K562 (cell line): ENCODE measurements around the gene TMC2. TPM values are rescaled to one million over a fixed set of nuclear protein-coding genes. Genes with fewer than 3 reads are reported as not detected.
A peak's percentile ranks its signal among the peaks of the same experiment; 100 is the strongest.

Experiments
- ATF7 ChIP-seq: fragments of 450-650 bp; IDR thresholded peaks from 2 replicates; pipeline ENCODE4 v1.7.1; 2014; ENCODE audit warnings: mild to moderate bottlenecking, moderate library complexity
- CXXC5 ChIP-seq: fragments of 250-450 bp; sonication (Bioruptor Pico); IDR thresholded peaks from 2 replicates; pipeline ENCODE4 v1.8.0; 2022; ENCODE audit warnings: inconsistent platforms, mild to moderate bottlenecking, moderate library complexity
- E2F3 ChIP-seq: fragments of 250-450 bp; sonication (Bioruptor Pico); IDR thresholded peaks from 2 replicates; pipeline ENCODE4 v1.4.0; 2020; ENCODE audit warnings: mild to moderate bottlenecking
- EGR1 ChIP-seq: fragments of 450-650 bp; conservative IDR thresholded peaks from 2 replicates; pipeline ENCODE4 v1.6.1; 2017; ENCODE audit warnings: mild to moderate bottlenecking
- ESRRA ChIP-seq: fragments of 450-650 bp; IDR thresholded peaks from 2 replicates; pipeline ENCODE4 v1.6.1; 2014; ENCODE audit warnings: low read depth, mild to moderate bottlenecking, moderate library complexity, borderline replicate concordance
- FOSL1 ChIP-seq: fragments of 200-800 bp; sonication (Bioruptor generic); conservative IDR thresholded peaks from 2 replicates; pipeline ENCODE4 v1.6.1; 2016; ENCODE audit warnings: missing genetic modification characterization, missing compliant biosample characterization
- HMGN3 ChIP-seq: IDR thresholded peaks from 2 replicates; pipeline ENCODE4 v1.6.1; 2011; ENCODE audit warnings: borderline replicate concordance, low read depth, mild to moderate bottlenecking, mixed read lengths, low read length; ENCODE audit not compliant: insufficient read length; ENCODE audit errors: extremely low read depth
- HNRNPK ChIP-seq: fragments of 200-400 bp; formaldehyde crosslinking; IDR thresholded peaks from one replicate; pipeline ENCODE4 v1.6.1; 2018; ENCODE audit warnings: mild to moderate bottlenecking, low read depth, low read length; ENCODE audit not compliant: poor library complexity, severe bottlenecking
- ID3 ChIP-seq, 2 experiments: fragments of 250-450 bp in 1 of 2; fragments of 450-650 bp in 1 of 2; sonication (Bioruptor Pico) in 1 of 2; IDR thresholded peaks; 2 replicates each; pipeline versions ENCODE4 v1.6.1 to v1.8.0; 2016 to 2021; ENCODE audit warnings: mild to moderate bottlenecking in 2 of 2, moderate library complexity in 2 of 2, missing compliant biosample characterization in 1 of 2, missing genetic modification characterization in 1 of 2
- MTA3 ChIP-seq: fragments of 450-650 bp; formaldehyde crosslinking; IDR thresholded peaks from 2 replicates; pipeline ENCODE4 v1.6.1; 2017; ENCODE audit warnings: mild to moderate bottlenecking, borderline replicate concordance
- NONO ChIP-seq, 2 experiments: fragments of 200-400 bp in 1 of 2; fragments of 450-650 bp in 1 of 2; formaldehyde crosslinking in 1 of 2; IDR thresholded peaks; 2 replicates each; pipeline ENCODE4 v1.6.1; 2017; ENCODE audit warnings: low read depth in 2 of 2, mild to moderate bottlenecking in 2 of 2, moderate library complexity in 2 of 2, low read length in 1 of 2
- PCBP2 ChIP-seq: fragments of 200-400 bp; formaldehyde crosslinking; IDR thresholded peaks from 2 replicates; pipeline ENCODE4 v1.6.1; 2018; ENCODE audit warnings: low read length, low read depth, mild to moderate bottlenecking, moderate library complexity; ENCODE audit not compliant: poor library complexity, severe bottlenecking
- PHF8 ChIP-seq: fragments of 200-600 bp; sonication (generic); IDR thresholded peaks from 2 replicates; pipeline ENCODE4 v1.6.1; 2012; ENCODE audit warnings: mixed run types, mild to moderate bottlenecking, inconsistent platforms, low read length, moderate library complexity, borderline replicate concordance
- RNF2 ChIP-seq: sonication (generic); IDR thresholded peaks from 2 replicates; pipeline ENCODE4 v1.6.1; 2016
- SMARCA5 ChIP-seq: fragments of 450-650 bp; IDR thresholded peaks from 2 replicates; pipeline ENCODE4 v1.6.1; 2016
- TAF9B ChIP-seq: fragments of 450-650 bp; IDR thresholded peaks from 2 replicates; pipeline ENCODE4 v1.6.1; 2018; ENCODE audit warnings: mild to moderate bottlenecking; ENCODE audit not compliant: partially characterized antibody
- TEAD4 ChIP-seq, 2 experiments: sonication (generic) in 1 of 2; formaldehyde crosslinking in 1 of 2; IDR thresholded peaks; 2 replicates each; pipeline versions ENCODE4 v1.6.1 to v1.8.0; 2012 to 2022; ENCODE audit warnings: borderline replicate concordance in 1 of 2, inconsistent platforms in 1 of 2, low read length in 1 of 2, mild to moderate bottlenecking in 1 of 2, missing genetic modification reagents in 1 of 2
- ZBTB1 ChIP-seq: sonication (generic); formaldehyde crosslinking; IDR thresholded peaks from 2 replicates; pipeline ENCODE4 v1.8.1; 2023; ENCODE audit warnings: missing genetic modification reagents, low read depth, mild to moderate bottlenecking, borderline replicate concordance
- ZKSCAN1 ChIP-seq: fragments of 150-350 bp; IDR thresholded peaks from 2 replicates; pipeline ENCODE4 v1.6.1; 2016; ENCODE audit warnings: low read depth, low read length
- ZNF311 ChIP-seq: fragments of 250-450 bp; sonication (Bioruptor Pico); IDR thresholded peaks from 2 replicates; pipeline ENCODE4 v1.4.0; 2020; ENCODE audit warnings: mild to moderate bottlenecking, moderate library complexity
- ZNF431 ChIP-seq: sonication (generic); formaldehyde crosslinking; IDR thresholded peaks from 2 replicates; pipeline ENCODE4 v1.8.0; 2022; ENCODE audit warnings: mild to moderate bottlenecking, missing genetic modification reagents
- polyA plus RNA-seq, 8 experiments: library from polyadenylated mRNA; depleted of rRNA in 4 of 8; stranded (reverse) in 5 of 8; unstranded in 3 of 8; fragments of >200 nt; fragmentation: Nextera tagmentation in 2 of 8; fragmentation: Illumina TruSeq in 1 of 8; extraction: Ambion mirVana in 2 of 8; extraction: Trizol in 1 of 8; gene quantifications; 2 replicates each; pipeline versions ENCODE4 v1.2.1 to v1.2.3, GENCODE V29; 2011 to 2014; ENCODE audit warnings: inconsistent platforms in 1 of 8, missing spikeins in 1 of 8
- total RNA-seq, 7 experiments: library from RNA; depleted of rRNA in 6 of 7; stranded (reverse); fragments of >200 nt in 6 of 7; fragmentation: Illumina TruSeq in 2 of 7; extraction: Trizol in 2 of 7; gene quantifications; 2 replicates each; pipeline versions ENCODE4 v1.2.1 to v1.2.3, GENCODE V29; 2011 to 2021; ENCODE audit warnings: low replicate concordance in 1 of 7
- TF ChIP-seq, protein P1 (sequence below): sonication (generic); formaldehyde crosslinking; IDR thresholded peaks from 2 replicates; pipeline ENCODE4 v1.8.0; 2022; ENCODE audit warnings: mild to moderate bottlenecking, missing genetic modification reagents
- TF ChIP-seq, protein P2 (sequence below): fragments of 450-650 bp; IDR thresholded peaks from 2 replicates; pipeline ENCODE4 v1.6.1; 2016; ENCODE audit warnings: borderline replicate concordance

Gene TMC2
- total and polyA plus RNA-seq, 9 of the 15 experiments (the other 6 are each of a cell fraction or from before 2014, with no cell fraction given) = not detected

GRCh38 chr20:2651772-2652723 lies 115.7 kb downstream of the TMC2 start, which contains the start of gene NOP56 (continued):
- TF ChIP-seq EGR1 (peak; percentile 71), RNF2 (0 out of 2 replicates have a peak, but pooled peaks have one; percentile 21), ESRRA (no peak), ID3 (CRISPR knock-in tag; IDR thresholded peaks at IDR 0.05) (no peak), ID3 (tag; IDR thresholded peaks at IDR 0.05) (0 out of 2 replicates have a peak, but pooled peaks have one; percentile 7), ZNF431 (CRISPR knock-in tag) (peak; percentile 10; the same call in 1 of the 2 replicates), ZKSCAN1 (0 out of 2 replicates have a peak, but pooled peaks have one; percentile 7), PCBP2 (peak; percentile 9), FOSL1 (tag) (peak; percentile 24; the same call in 1 of the 2 replicates), ATF7 (peak; percentile 99), MTA3 (peak; percentile 46; the same call in 1 of the 2 replicates), ZNF311 (no peak), HMGN3 (peak; percentile 54), TAF9B (peak; percentile 57), E2F3 (0 out of 2 replicates have a peak, but pooled peaks have one; percentile 11), SMARCA5 (0 out of 2 replicates have a peak, but pooled peaks have one; percentile 45), NONO (IDR thresholded peaks at IDR 0.05; ENCODE audit: low read depth in 2 of 2, low read length in 1 of 2) (peak; percentile 98), CXXC5 (CRISPR knock-in tag) (peak; percentile 63), HNRNPK (peak; percentile 54), PHF8 (peak; percentile 92; the same call in 1 of the 2 replicates), TEAD4 (IDR thresholded peaks at IDR 0.05; ENCODE audit: low read length) (no peak), TEAD4 (CRISPR knock-in tag; IDR thresholded peaks at IDR 0.05; ENCODE audit: borderline replicate concordance) (no peak), ZBTB1 (CRISPR knock-in tag) (peak; percentile 36; the same call in 1 of the 2 replicates)
- TF ChIP-seq, protein P1, sequence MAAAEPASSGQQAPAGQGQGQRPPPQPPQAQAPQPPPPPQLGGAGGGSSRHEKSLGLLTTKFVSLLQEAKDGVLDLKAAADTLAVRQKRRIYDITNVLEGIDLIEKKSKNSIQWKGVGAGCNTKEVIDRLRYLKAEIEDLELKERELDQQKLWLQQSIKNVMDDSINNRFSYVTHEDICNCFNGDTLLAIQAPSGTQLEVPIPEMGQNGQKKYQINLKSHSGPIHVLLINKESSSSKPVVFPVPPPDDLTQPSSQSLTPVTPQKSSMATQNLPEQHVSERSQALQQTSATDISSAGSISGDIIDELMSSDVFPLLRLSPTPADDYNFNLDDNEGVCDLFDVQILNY (CRISPR knock-in tag) = peak; percentile 26; the same call in 1 of the 2 replicates
- TF ChIP-seq, protein P2, sequence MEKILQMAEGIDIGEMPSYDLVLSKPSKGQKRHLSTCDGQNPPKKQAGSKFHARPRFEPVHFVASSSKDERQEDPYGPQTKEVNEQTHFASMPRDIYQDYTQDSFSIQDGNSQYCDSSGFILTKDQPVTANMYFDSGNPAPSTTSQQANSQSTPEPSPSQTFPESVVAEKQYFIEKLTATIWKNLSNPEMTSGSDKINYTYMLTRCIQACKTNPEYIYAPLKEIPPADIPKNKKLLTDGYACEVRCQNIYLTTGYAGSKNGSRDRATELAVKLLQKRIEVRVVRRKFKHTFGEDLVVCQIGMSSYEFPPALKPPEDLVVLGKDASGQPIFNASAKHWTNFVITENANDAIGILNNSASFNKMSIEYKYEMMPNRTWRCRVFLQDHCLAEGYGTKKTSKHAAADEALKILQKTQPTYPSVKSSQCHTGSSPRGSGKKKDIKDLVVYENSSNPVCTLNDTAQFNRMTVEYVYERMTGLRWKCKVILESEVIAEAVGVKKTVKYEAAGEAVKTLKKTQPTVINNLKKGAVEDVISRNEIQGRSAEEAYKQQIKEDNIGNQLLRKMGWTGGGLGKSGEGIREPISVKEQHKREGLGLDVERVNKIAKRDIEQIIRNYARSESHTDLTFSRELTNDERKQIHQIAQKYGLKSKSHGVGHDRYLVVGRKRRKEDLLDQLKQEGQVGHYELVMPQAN = peak; percentile 87
